Stimulated activated CD4-positive, alpha-beta T cell treated with anti-CD3 and anti-CD28 coated beads, Interleukin-15, amount 100 ng/mL, for 1 hour (primary cell): ENCODE measurements around the gene MAP3K21.

Source experiments
- DNase-seq, 2 donors: peaks; one replicate each; pipeline ENCODE4 v3.0.0-alpha.2; 2020; ENCODE audit warnings: low read depth in 1 of 2, low spot score in 1 of 2

MAP3K21 gene

DNA sequence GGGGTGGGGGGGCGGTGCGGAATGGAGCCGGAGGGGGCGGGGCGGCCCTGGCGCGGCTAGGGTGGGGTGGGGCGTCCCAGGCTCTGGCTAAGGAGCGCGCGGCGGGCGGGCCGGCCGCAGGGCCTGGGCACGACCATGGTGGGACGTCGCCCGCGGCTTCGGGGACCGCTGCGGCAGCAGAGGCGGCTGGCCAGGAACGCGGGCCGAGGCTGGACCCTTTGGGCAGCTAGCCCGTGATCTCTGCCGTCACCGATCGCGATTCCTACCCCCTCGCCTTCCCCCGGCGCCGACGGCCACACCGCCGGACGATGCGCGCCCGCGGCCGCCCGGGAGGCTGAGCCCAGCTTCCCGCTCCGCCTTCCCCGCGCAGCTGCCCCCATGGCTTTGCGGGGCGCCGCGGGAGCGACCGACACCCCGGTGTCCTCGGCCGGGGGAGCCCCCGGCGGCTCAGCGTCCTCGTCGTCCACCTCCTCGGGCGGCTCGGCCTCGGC lies at the start of gene MAP3K21:
Gene MAP3K21, plus strand, starts transcription at position 74 of the 491 bp plus-strand sequence. Its CDS starts 305 bp downstream, at position 379.
- no peak for DNase-seq

GRCh38 chr1:233278631-233279030 lies 48.9 kb upstream of the MAP3K21 start:
- no peak for DNase-seq

- DNase-seq: no peak
Measured at GRCh38 chr1:233279971-233280370, 47.6 kb upstream of the MAP3K21 start.

DNA sequence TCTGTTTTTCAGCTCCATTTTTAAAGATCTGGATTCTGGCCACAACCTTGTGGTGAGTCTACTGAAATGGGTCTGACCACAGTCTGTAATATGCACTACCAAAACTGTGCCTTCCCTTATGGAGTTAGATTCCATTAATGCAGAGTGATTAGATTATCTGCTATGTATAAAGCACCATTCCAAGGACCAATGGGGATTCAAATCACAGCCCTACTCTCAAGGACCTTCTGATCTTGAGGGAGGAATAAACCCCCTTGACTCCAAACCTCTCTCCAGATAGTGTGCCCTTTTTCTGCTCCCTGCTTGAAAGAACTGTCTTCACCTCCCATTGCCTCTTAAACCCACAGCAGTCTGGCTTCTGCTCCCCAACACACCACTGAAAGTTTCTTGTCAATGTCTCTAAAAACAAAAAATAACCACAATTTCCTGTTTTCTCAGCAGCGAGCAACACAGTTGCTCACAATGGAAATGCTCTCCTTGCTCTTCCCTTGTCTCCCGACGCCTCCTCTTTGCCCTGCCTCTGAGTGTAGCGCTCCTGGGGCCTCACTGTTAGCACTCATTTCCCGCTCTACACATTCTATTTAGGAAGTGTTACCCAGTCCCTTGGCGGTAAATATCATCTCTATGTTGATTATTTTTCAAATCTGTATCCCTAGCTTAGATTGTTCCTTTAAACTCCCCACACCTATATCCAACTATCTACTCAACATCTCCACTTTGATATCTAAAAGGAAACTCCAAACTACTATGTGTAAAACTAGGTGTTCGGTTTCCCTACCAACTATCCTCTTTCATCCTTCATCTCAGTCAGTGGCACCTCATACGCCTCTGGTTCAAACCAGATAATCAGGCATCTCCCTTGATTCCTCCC lies 45.6 kb upstream of the MAP3K21 start:
- DNase-seq: no peak

- no peak for DNase-seq
Measured at GRCh38 chr1:233282582-233282886, 45.0 kb upstream of the MAP3K21 start.

GRCh38 chr1:233289676-233290075 lies 37.8 kb upstream of the MAP3K21 start:
- no peak for DNase-seq

- no peak for DNase-seq
Measured at GRCh38 chr1:233290396-233291034, 37.0 kb upstream of the MAP3K21 start.

DNA sequence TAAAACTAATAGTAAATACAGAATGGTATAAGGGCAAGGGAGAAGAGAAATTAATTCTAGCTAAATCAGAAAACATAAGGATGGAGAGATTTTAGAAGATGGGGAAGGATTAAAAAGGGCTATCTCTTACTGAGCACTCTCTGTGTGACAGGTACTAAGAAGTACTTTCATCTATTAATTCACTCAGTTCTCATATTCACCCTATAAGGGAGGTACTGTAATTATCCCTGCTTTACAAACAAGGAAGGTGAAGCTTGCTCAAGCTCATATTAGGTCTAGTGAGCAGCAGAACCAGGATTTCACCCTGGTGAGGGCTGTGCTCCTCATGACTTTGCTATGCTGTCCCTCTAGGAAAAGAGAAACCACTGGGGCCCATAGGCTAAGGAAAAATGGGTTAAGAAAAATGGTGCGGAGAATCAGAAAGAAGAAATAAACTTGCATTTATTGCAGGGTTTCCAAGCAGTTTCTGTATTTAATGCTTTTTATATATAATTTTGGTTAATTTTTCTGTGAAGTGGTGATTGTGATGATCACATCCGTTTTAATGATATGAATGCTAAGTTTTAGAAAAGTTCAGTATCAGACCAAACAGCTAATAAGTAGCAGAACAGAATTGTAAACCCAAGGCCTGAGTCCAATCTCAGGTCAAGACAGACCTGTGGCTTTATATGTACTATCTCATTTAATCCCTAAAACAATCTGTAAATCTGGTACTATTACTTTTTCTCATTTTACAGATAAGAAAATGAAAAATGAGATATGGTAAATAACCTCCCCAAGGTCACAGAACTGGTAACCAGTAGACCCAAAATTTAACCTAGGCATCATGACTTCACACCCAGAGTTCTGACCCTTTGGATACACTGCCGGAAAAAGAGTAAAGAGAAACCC lies 33.7 kb upstream of the MAP3K21 start:
- DNase-seq: no peak

DNA sequence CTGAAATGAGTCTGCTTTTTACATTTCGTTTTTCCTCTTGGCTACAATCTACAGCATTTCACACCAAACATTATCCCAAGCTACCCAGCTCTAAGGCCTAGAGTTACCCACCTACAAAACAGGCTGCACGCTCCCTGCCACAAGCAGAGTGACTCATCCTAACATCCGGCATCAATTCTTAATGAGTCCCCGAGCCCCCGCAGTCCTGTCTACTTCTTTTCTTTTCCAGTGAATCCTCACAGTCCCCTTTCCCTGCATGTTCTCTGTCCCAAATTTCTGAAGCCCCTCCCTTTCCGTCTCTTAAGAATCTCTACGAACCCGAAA lies 32.6 kb upstream of the MAP3K21 start:
- peak in 1 of 2 donors; percentile 20 for DNase-seq

DNA sequence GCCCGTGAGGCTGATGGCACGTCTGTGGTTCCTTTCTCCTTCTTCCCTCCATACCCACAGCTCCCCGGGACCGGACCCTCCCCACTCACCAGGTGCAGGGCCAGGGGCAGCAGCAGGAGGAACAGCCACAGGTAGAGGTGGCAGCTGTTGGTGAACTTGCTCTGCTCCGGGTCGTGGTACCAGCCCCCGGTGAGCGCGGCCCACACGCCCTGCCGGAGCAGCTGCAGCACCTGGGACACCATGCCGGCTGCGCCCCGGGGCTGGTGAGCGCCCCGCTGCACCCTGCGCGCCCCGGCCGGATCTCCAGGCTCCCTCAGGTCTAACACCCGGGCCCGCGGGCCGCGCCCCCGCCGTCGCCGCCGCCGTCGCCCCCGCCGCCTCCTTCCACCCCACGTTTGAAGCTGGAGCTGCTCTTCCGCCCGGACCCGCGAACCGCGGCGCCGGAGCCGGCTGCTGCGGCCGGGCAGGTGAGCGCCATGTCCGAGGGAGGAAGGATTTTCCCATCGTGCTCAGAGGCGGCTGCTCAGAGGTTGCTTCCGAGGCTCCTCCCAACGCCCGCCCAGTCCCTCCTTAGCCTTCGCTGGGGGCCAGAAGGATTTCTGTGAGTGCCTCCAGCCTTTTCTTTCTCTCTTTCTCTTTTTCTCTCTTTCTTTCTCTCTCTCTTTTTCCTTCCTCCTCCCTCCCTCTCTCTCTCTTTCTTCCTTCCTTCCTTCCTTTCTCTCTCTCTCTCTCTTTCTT lies 32.1 kb upstream of the MAP3K21 start, which contains the start of gene PCNX2:
Gene PCNX2, minus strand, starts transcription at position 489 of the 738 bp plus-strand sequence. Its CDS starts 247 bp downstream, at position 242.
- peak; percentile 35 to 62 for DNase-seq

DNA sequence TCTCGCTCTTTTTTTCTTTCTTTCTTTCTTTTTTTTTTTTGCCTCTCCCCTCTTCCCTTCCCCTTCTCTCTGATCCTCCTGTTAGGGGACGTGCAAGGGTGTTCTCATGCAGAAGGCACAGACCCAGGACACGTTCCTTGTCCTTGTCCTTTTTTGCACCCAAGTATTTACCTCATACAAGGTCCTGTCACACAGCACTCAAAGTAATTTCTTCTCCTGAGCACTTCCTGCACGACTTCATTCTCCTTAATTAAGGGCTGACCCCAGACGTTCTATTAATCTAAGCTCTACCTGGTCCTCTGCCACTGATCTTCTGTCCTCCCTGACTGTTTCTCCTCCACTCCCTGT lies 31.6 kb upstream of the MAP3K21 start:
- no peak for DNase-seq

DNA sequence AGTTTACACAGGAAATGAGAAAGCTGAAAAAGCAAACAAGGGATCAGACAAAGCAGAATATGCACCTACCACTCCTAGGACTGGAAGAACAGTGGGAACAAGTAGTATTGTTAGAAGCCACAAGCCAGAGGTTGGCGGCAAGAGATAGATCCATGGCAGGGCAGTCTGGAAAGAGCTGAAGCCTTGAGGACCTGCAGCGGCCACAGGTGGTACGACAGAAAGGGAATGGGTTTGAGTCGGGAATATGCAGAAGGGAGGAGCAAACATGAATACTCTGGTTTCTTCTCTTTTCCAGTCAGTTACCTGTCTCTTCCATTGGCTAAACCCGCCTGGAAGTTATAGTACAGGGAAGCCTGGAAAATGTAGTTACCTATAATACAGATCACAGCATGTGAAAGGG lies 28.1 kb upstream of the MAP3K21 start:
- DNase-seq: no peak

GRCh38 chr1:233300326-233300725 lies 27.2 kb upstream of the MAP3K21 start:
- no peak for DNase-seq

- no peak for DNase-seq
Measured at GRCh38 chr1:233304489-233305102, 22.9 kb upstream of the MAP3K21 start.

GRCh38 chr1:233313434-233314155 lies 13.9 kb upstream of the MAP3K21 start:
- no peak for DNase-seq

DNA sequence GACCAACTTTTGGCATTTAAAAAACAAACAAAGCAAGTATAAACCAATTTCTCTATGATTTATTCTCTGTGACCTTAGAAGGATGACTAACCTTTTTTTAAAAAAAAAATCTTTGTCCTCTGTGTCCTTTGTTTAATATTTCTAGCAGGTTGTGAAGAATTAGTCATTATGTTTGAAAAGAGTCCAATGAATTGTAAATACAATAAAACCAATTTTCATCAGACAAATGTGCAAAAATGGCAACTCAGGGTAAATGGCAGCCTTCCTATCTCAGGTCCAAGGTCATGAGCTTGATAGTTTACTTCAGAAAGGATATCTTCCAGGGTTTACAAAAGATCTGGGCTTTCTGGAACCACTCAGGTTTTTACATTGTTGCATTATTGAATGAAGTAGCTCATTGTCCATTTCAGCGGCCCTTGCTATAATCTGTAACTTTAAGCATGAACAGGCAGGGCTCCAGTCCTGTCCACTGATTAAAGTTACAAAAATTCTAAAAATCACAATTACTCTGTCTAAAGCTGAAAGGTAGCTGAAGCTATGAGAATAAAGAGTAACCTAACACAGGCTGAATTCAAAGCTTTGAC lies 11.7 kb upstream of the MAP3K21 start:
- no peak for DNase-seq

- no peak for DNase-seq
Measured at GRCh38 chr1:233316473-233316872, 11.1 kb upstream of the MAP3K21 start.

DNA sequence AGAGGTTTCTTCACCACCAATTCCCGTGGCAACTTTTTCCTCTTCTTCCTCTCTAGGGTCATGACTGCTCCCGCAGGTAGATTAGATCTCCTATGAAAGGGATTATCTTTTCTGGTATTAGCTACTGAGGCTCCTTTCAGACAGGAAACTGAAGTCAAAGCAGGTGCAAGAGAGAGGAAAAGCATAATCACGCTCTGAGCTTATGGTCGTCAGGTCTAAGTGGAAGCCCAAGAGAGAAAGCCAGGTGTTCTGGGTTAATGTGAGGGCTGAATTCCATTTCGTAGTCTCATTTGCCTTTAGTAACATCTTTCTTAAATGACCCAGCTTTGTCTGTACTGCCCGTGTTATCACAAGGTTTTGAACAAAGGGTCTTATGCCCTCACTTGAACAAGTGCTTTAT lies 8.3 kb upstream of the MAP3K21 start:
- DNase-seq: no peak

DNA sequence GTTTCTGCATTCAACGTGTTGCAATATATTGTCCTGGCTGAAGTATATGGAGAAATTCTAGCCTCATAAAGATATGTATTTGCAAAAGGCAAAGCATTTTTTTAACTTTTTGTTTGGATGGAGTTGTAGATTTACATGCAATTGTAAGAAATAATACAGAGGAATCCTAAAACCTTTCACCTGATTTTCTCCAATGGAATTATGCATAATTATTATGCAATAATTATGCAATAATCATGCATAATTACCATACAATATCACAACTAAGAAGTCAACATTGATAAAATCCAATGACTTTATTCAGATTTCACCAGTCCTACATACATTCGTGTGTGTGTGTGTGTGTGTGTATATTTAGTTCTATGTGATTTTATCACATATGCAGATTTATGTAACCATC lies 7.5 kb upstream of the MAP3K21 start:
- no peak for DNase-seq

DNA sequence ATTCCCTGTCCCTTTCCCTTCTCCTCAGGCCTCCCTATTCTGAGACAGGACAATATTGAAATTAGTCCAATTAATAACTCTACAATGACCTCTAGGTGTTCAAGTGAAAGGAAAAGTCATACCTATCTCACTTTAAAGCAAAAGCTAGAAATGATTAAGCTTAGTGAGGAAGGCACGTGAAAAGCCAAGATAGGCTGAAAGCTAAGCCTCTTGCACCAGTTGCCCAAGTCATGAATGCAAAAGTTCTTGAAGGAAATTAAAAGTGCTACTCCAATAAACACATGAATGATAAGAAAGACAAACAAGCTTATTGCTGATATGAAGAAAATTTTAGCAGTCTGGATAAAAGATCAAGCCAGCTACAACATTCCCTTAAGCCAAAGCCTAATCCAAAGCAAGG lies 3.8 kb upstream of the MAP3K21 start:
- no peak for DNase-seq
